Measurements from ENCODE around the gene ADAMTS17.

GRCh38 chr15:100216182-100216581 is 125.6 kb downstream of the ADAMTS17 start:
- TF ChIP-seq EZH2 (IDR thresholded peaks at IDR 0.05) (no peak), EZH2phosphoT487 (IDR thresholded peaks at IDR 0.05) (no peak)

Data from neural progenitor cell (in vitro differentiated cells).